GM18499 (cell line): ENCODE measurements around the gene ERC2.

Source experiments
- ATAC-seq: cut with Tn5 transposase; IDR thresholded peaks from one replicate; pipeline ENCODE4 v1.9.1; 2021; ENCODE audit warnings: moderate number of reproducible peaks; ENCODE audit not compliant: insufficient read depth, unreplicated experiment

The ERC2 gene

GRCh38 chr3:56133423-56133822 lies 334.8 kb downstream of the ERC2 start:
- ATAC-seq, result no peak

GRCh38 chr3:56132762-56133161 lies 335.5 kb downstream of the ERC2 start:
- no peak for ATAC-seq

- no peak for ATAC-seq
Observed at GRCh38 chr3:56131974-56132590, 336.2 kb downstream of the ERC2 start.

- no peak for ATAC-seq
Observed at GRCh38 chr3:56130036-56130435, 338.2 kb downstream of the ERC2 start.

GRCh38 chr3:56126632-56127031 lies 341.6 kb downstream of the ERC2 start:
- ATAC-seq, result no peak

- no peak for ATAC-seq
Observed at GRCh38 chr3:56125358-56126005, 342.8 kb downstream of the ERC2 start.

GRCh38 chr3:56124546-56124945 lies 343.7 kb downstream of the ERC2 start:
- no peak for ATAC-seq

GRCh38 chr3:56123487-56123886 lies 344.8 kb downstream of the ERC2 start:
- no peak for ATAC-seq

GRCh38 chr3:56122911-56123310 lies 345.4 kb downstream of the ERC2 start:
- ATAC-seq, result no peak

GRCh38 chr3:56121716-56122115 lies 346.6 kb downstream of the ERC2 start:
- no peak for ATAC-seq

GRCh38 chr3:56119575-56120349 lies 348.5 kb downstream of the ERC2 start:
- ATAC-seq, result no peak

GRCh38 chr3:56118968-56119367 lies 349.3 kb downstream of the ERC2 start:
- no peak for ATAC-seq

GRCh38 chr3:56115698-56116097 lies 352.6 kb downstream of the ERC2 start:
- ATAC-seq, result no peak

GRCh38 chr3:56115199-56115598 lies 353.1 kb downstream of the ERC2 start:
- no peak for ATAC-seq

- no peak for ATAC-seq
Observed at GRCh38 chr3:56113908-56114307, 354.4 kb downstream of the ERC2 start.

- ATAC-seq, result no peak
Observed at GRCh38 chr3:56113231-56113630, 355.0 kb downstream of the ERC2 start.

- no peak for ATAC-seq
Observed at GRCh38 chr3:56111606-56112304, 356.5 kb downstream of the ERC2 start.

- no peak for ATAC-seq
Observed at GRCh38 chr3:56110886-56111285, 357.4 kb downstream of the ERC2 start.

GRCh38 chr3:56107157-56107556 lies 361.1 kb downstream of the ERC2 start:
- no peak for ATAC-seq

- no peak for ATAC-seq
Observed at GRCh38 chr3:56102032-56102431, 366.2 kb downstream of the ERC2 start.

- ATAC-seq, result no peak
Observed at GRCh38 chr3:56101576-56101975, 366.7 kb downstream of the ERC2 start.
